Ascending aorta (tissue), 2 donors: ENCODE data around the gene MAK. TPM values are rescaled to one million over a fixed set of nuclear protein-coding genes. Genes with fewer than 3 reads are reported as not detected.
"Not testable (repeated sequence)": the region's sequence is repeated elsewhere in the genome, so short reads cannot be mapped to it uniquely, and the experiment has no call there.

Experiments used
- DNase-seq, 2 donors: peaks; one replicate each; pipeline ENCODE4 v3.0.0-alpha.2; 2019; ENCODE audit warnings: low spot score in 2 of 2
- H3K27ac ChIP-seq, 2 donors: fragments of 200-600 bp; sonication (generic); one replicate each; pipeline ENCODE4 v1.5.1; 2016 to 2017; ENCODE audit warnings: mild to moderate bottlenecking in 1 of 2
- H3K27me3 ChIP-seq: fragments of 200-600 bp; sonication (generic); one replicate; pipeline ENCODE4 v1.5.1; 2017
- H3K36me3 ChIP-seq, 2 donors: fragments of 200-600 bp; sonication (generic); one replicate each; pipeline ENCODE4 v1.5.1; 2016
- H3K4me1 ChIP-seq, 2 donors: fragments of 200-600 bp; sonication (generic); one replicate each; pipeline ENCODE4 v1.5.1; 2016 to 2017; ENCODE audit warnings: mild to moderate bottlenecking in 1 of 2
- H3K4me3 ChIP-seq, 2 donors: fragments of 200-600 bp; sonication (generic); one replicate each; pipeline ENCODE4 v1.5.1; 2016 to 2017; ENCODE audit warnings: mild to moderate bottlenecking in 1 of 2
- H3K9me3 ChIP-seq, 2 donors: fragments of 200-600 bp; sonication (generic); one replicate each; pipeline ENCODE4 v1.5.1; 2016
- CTCF ChIP-seq, 3 experiments: fragments of 200-600 bp in 2 of 3; fragments of 450-650 bp in 1 of 3; sonication (generic) in 2 of 3; IDR thresholded peaks; one replicate each; pipeline ENCODE4 v1.5.1; 2016 to 2019; ENCODE audit warnings: antibody characterized with exemption in 3 of 3, mild to moderate bottlenecking in 1 of 3, moderate library complexity in 1 of 3
- intact Hi-C: fragments of 100-400 bp; cut with DNase I; formaldehyde crosslinking; loops from one replicate; pipeline ENCODE4 v1.15.1; 2023
- total RNA-seq: library from RNA; depleted of rRNA; stranded (reverse); fragments of >200 nt; gene quantifications from one replicate; pipeline ENCODE4 v1.1.0, GENCODE V29; 2016

Gene MAK
- total RNA-seq, 1 donor from 2014 or later = not detected

GRCh38 chr6:10834823-10835222, 3.5 kb downstream of the MAK start:
- DNase-seq = no peak
- Histone ChIP-seq H3K27me3 (no peaks in the 10 kb centered on the region), H3K9me3 (no peaks in the 10 kb centered on the region), H3K4me3 (no peak overlapping the region), H3K36me3 (no peaks in the 10 kb centered on the region), H3K27ac (no peak overlapping the region), H3K4me1 (peaks cover 3 to 15% of the 10 kb centered on the region in 2 donors)
- intact Hi-C loops = no loop called here
- no peak for TF ChIP-seq CTCF (IDR thresholded peaks at IDR 0.05)

- H3K9me3 ChIP-seq = no peaks in the 10 kb centered on the region
- no peak for TF ChIP-seq CTCF (IDR thresholded peaks at IDR 0.05)
These were observed 6.7 kb downstream of the MAK start for GRCh38 chr6:10831609-10832008.

GRCh38 chr6:10824819-10825218, 13.5 kb downstream of the MAK start:
- Histone ChIP-seq H3K4me1 (no peaks in the 10 kb centered on the region), H3K27me3 (no peaks in the 10 kb centered on the region), H3K4me3 (no peak overlapping the region), H3K36me3 (no peaks in the 10 kb centered on the region), H3K27ac (no peak overlapping the region), H3K9me3 (no peaks in the 10 kb centered on the region)
- no peak for TF ChIP-seq CTCF (IDR thresholded peaks at IDR 0.05)
- intact Hi-C loops = no loop called here
- no peak for DNase-seq

More at GRCh38 chr6:10831609-10832008, 6.7 kb downstream of the MAK start:
- DNase-seq = no peak
- no peak overlapping the region for H3K27ac ChIP-seq
- no peaks in the 10 kb centered on the region for H3K27me3 ChIP-seq
- H3K36me3 ChIP-seq = no peaks in the 10 kb centered on the region
- intact Hi-C loops = no loop called here
- H3K4me3 ChIP-seq = no peak overlapping the region
- peaks cover 0 to 2% of the 10 kb centered on the region in 2 donors for H3K4me1 ChIP-seq

- intact Hi-C loops = no loop called here
- no peaks in the 10 kb centered on the region for H3K4me1 ChIP-seq
- DNase-seq = no peak
- H3K36me3 ChIP-seq = no peaks in the 10 kb centered on the region
- no peaks in the 10 kb centered on the region for H3K27me3 ChIP-seq
- H3K9me3 ChIP-seq = no peaks in the 10 kb centered on the region
- H3K27ac ChIP-seq = no peak overlapping the region
- no peak overlapping the region for H3K4me3 ChIP-seq
- TF ChIP-seq CTCF (IDR thresholded peaks at IDR 0.05) = no peak
These were observed 14.0 kb downstream of the MAK start for GRCh38 chr6:10824297-10824696.

GRCh38 chr6:10814176-10814575, 24.2 kb downstream of the MAK start:
- H3K36me3 ChIP-seq, H3K27ac ChIP-seq, DNase-seq, H3K4me1 ChIP-seq, H3K4me3 ChIP-seq, intact Hi-C loops, H3K27me3 ChIP-seq, H3K9me3 ChIP-seq: not testable (repeated sequence)

- H3K36me3 ChIP-seq = no peaks in the 10 kb centered on the region
- H3K27ac ChIP-seq = no peak overlapping the region
- H3K4me3 ChIP-seq = no peak overlapping the region
- DNase-seq = no peak
- no peaks in the 10 kb centered on the region for H3K27me3 ChIP-seq
- no peak for TF ChIP-seq CTCF (IDR thresholded peaks at IDR 0.05)
- no peaks in the 10 kb centered on the region for H3K4me1 ChIP-seq
- no peaks in the 10 kb centered on the region for H3K9me3 ChIP-seq
- intact Hi-C loops = no loop called here
These were observed 29.2 kb downstream of the MAK start for GRCh38 chr6:10809098-10809497.
